ENCODE data around the gene TFAP2E.

Gene TFAP2E

GRCh38 chr1:35557118-35557610 lies 15.9 kb upstream of the TFAP2E start, which contains the start of gene KIAA0319L:
Gene KIAA0319L, minus strand, starts transcription at chr1:35557403. Its CDS starts 2,912 bp downstream, at chr1:35554491.
- DNase-seq: peak; percentile 72 to 100 (median 94)

- peak in 54 of 56 donors; percentile 76 to 100 (median 96) for DNase-seq
Measured at GRCh38 chr1:35557611-35558373, 15.3 kb upstream of the TFAP2E start, which contains the start of gene NCDN. Gene NCDN, plus strand, starts transcription at chr1:35557799. Its CDS starts 392 bp downstream, at chr1:35558191.

- peak in 2 of 56 donors; percentile 34 to 38 for DNase-seq
Measured at GRCh38 chr1:35558374-35559316, 14.5 kb upstream of the TFAP2E start.

GRCh38 chr1:35559317-35559944 lies 13.7 kb upstream of the TFAP2E start:
- peak in 5 of 56 donors; percentile 13 to 38 (median 24) for DNase-seq

GRCh38 chr1:35560256-35561225 lies 12.6 kb upstream of the TFAP2E start:
- peak in 50 of 56 donors; percentile 19 to 89 (median 72) for DNase-seq

GRCh38 chr1:35561297-35561971 lies 11.7 kb upstream of the TFAP2E start:
- DNase-seq: peak in 6 of 56 donors; percentile 26 to 66 (median 47)

- DNase-seq: no peak
Measured at GRCh38 chr1:35561972-35562680, 11.0 kb upstream of the TFAP2E start.

- no peak for DNase-seq
Measured at GRCh38 chr1:35563166-35563565, 9.9 kb upstream of the TFAP2E start.

GRCh38 chr1:35564037-35564883 lies 8.9 kb upstream of the TFAP2E start:
- DNase-seq: peak in 35 of 56 donors; percentile 9 to 78 (median 46)

- DNase-seq: no peak
Measured at GRCh38 chr1:35564884-35565741, 8.0 kb upstream of the TFAP2E start.

- no peak for DNase-seq
Measured at GRCh38 chr1:35565742-35566133, 7.4 kb upstream of the TFAP2E start.

- DNase-seq: no peak
Measured at GRCh38 chr1:35567947-35568558, 5.1 kb upstream of the TFAP2E start.

GRCh38 chr1:35568975-35569395 lies 4.1 kb upstream of the TFAP2E start:
- DNase-seq: peak in 44 of 56 donors; percentile 15 to 85 (median 46)

GRCh38 chr1:35569936-35570335 lies 3.2 kb upstream of the TFAP2E start:
- no peak for DNase-seq

- no peak for DNase-seq
Measured at GRCh38 chr1:35570589-35571137, 2.5 kb upstream of the TFAP2E start.

- DNase-seq: no peak
Measured at GRCh38 chr1:35571263-35571662, 1.9 kb upstream of the TFAP2E start.
